Measurements from ENCODE around the gene HMOX1.

DNA sequence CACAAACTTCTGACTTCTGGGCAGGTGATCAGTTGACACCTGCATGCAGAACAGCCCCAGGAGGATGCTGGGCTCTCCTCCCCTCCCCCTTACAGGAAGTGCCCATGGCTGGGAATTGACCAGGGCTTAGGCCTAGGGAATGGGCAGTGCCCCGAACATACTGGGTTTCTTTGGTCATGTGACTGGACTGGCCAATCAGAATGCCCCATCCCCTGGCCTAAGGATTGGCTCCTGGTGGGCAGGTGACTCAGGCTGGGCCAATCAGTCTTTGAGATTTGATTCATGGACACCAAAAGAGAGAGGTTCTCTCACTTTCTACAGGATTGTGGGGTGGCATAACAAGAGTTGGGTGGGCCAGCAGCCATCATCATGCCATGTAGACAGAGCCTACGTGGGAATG, 56.2 kb downstream of the HMOX1 start:
- TF ChIP-seq, protein P1, sequence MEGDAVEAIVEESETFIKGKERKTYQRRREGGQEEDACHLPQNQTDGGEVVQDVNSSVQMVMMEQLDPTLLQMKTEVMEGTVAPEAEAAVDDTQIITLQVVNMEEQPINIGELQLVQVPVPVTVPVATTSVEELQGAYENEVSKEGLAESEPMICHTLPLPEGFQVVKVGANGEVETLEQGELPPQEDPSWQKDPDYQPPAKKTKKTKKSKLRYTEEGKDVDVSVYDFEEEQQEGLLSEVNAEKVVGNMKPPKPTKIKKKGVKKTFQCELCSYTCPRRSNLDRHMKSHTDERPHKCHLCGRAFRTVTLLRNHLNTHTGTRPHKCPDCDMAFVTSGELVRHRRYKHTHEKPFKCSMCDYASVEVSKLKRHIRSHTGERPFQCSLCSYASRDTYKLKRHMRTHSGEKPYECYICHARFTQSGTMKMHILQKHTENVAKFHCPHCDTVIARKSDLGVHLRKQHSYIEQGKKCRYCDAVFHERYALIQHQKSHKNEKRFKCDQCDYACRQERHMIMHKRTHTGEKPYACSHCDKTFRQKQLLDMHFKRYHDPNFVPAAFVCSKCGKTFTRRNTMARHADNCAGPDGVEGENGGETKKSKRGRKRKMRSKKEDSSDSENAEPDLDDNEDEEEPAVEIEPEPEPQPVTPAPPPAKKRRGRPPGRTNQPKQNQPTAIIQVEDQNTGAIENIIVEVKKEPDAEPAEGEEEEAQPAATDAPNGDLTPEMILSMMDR (IDR thresholded peaks at IDR 0.05), result no peak
- no peak for TF ChIP-seq POLR2A (IDR thresholded peaks at IDR 0.05)
